Thymus (tissue), 11 donors: ENCODE data around the gene PLXNA3. TPM values are rescaled to one million over a fixed set of nuclear protein-coding genes. Genes with fewer than 3 reads are reported as not detected.
"Not testable (repeated sequence)": the region's sequence is repeated elsewhere in the genome, so short reads cannot be mapped to it uniquely, and the experiment has no call there.

Experiments used
- DNase-seq, 9 donors: peaks; one replicate each; pipeline ENCODE4 v3.0.0-alpha.2; 2013; ENCODE audit warnings: low spot score in 9 of 9, low read depth in 6 of 9, missing footprints in 1 of 9
- H3K27ac ChIP-seq, 2 donors: one replicate each; pipeline ENCODE4 v1.5.1; 2013; ENCODE audit warnings: control low read depth in 1 of 2, low read depth in 1 of 2, low read length in 1 of 2, mild to moderate bottlenecking in 1 of 2, moderate library complexity in 1 of 2
- H3K27me3 ChIP-seq, 2 donors: one replicate each; pipeline ENCODE4 v1.5.1; 2013; ENCODE audit warnings: low read length in 1 of 2; ENCODE audit not compliant: control insufficient read depth in 2 of 2, insufficient read depth in 1 of 2
- H3K36me3 ChIP-seq, 2 donors: one replicate each; pipeline ENCODE4 v1.5.1; 2013; ENCODE audit warnings: low read length in 1 of 2, mild to moderate bottlenecking in 1 of 2, moderate library complexity in 1 of 2; ENCODE audit not compliant: control insufficient read depth in 2 of 2, insufficient read depth in 2 of 2
- H3K4me1 ChIP-seq, 2 donors: one replicate each; pipeline ENCODE4 v1.5.1; 2013; ENCODE audit warnings: low read length in 2 of 2; ENCODE audit not compliant: control insufficient read depth in 2 of 2, insufficient read depth in 2 of 2
- H3K4me3 ChIP-seq, 2 donors: one replicate each; pipeline ENCODE4 v1.5.1; 2013; ENCODE audit warnings: low read length in 2 of 2, control low read depth in 1 of 2, mild to moderate bottlenecking in 1 of 2
- H3K9me3 ChIP-seq, 2 donors: one replicate each; pipeline ENCODE4 v1.5.1; 2013; ENCODE audit warnings: low read length in 1 of 2, mild to moderate bottlenecking in 1 of 2; ENCODE audit not compliant: control insufficient read depth in 2 of 2, insufficient read depth in 1 of 2
- WGBS: extraction: QIAGEN DNeasy Blood & Tissue Kit; methylation state at CpG from one replicate; pipeline ENCODE4 v1.1.7; 2013; 5-methylcytosine and 5-hydroxymethylcytosine counted together
- polyA plus RNA-seq: library from polyadenylated mRNA; stranded (reverse); fragments of 200-250 nt; gene quantifications from one replicate; pipeline ENCODE4 v1.2.3, GENCODE V29; 2013
- total RNA-seq: library from RNA; stranded (reverse); fragments of 120-200 nt; gene quantifications from one replicate; pipeline ENCODE4 v1.2.4, GENCODE V29; 2013
- donor health status: healthy.

PLXNA3 gene
- total and polyA plus RNA-seq, 2 donors: 2.2 to 14.3 TPM

- not testable (repeated sequence) for H3K4me3 ChIP-seq, H3K36me3 ChIP-seq, H3K27ac ChIP-seq, H3K27me3 ChIP-seq, H3K9me3 ChIP-seq, DNase-seq, H3K4me1 ChIP-seq
- WGBS: 86% methylated on average over 4 of the region's 4 CpGs
Observed at GRCh38 chrX:154496591-154497137, 38.6 kb downstream of the PLXNA3 start.

- not testable (repeated sequence) for H3K27ac ChIP-seq, H3K9me3 ChIP-seq, H3K27me3 ChIP-seq, DNase-seq, H3K4me1 ChIP-seq, H3K36me3 ChIP-seq, H3K4me3 ChIP-seq
- 94% methylated on average over 7 of the region's 7 CpGs for WGBS
Observed at GRCh38 chrX:154501423-154501822, 43.3 kb downstream of the PLXNA3 start.

GRCh38 chrX:154502098-154502497, 44.0 kb downstream of the PLXNA3 start:
- 83% methylated on average over 8 of the region's 8 CpGs for WGBS
- H3K4me3 ChIP-seq: no peak overlapping the region
- H3K27ac ChIP-seq: no peak overlapping the region
- H3K27me3 ChIP-seq: no peaks in the 10 kb centered on the region
- DNase-seq: no peak
- H3K9me3 ChIP-seq: peaks cover 0 to 6% of the 10 kb centered on the region in 2 donors
- peaks cover 8 to 15% of the 10 kb centered on the region in 2 donors for H3K36me3 ChIP-seq
- no peaks in the 10 kb centered on the region for H3K4me1 ChIP-seq

- DNase-seq: no peak
- Histone ChIP-seq H3K36me3 (peaks cover 13 to 19% of the 10 kb centered on the region in 2 donors), H3K4me1 (no peaks in the 10 kb centered on the region), H3K9me3 (peaks cover 0 to 6% of the 10 kb centered on the region in 2 donors), H3K4me3 (no peak overlapping the region), H3K27ac (no peak overlapping the region), H3K27me3 (no peaks in the 10 kb centered on the region)
- WGBS: over 99% methylated on average over 3 of the region's 3 CpGs
Observed at GRCh38 chrX:154502989-154503388, 44.9 kb downstream of the PLXNA3 start.

GRCh38 chrX:154505734-154506133, 47.7 kb downstream of the PLXNA3 start:
- 94% methylated on average over 12 of the region's 12 CpGs for WGBS
- H3K9me3 ChIP-seq: peaks cover 0 to 12% of the 10 kb centered on the region in 2 donors
- H3K36me3 ChIP-seq: peaks cover 19 to 31% of the 10 kb centered on the region in 2 donors
- no peaks in the 10 kb centered on the region for H3K27me3 ChIP-seq
- H3K4me1 ChIP-seq: no peaks in the 10 kb centered on the region
- H3K4me3 ChIP-seq: no peak overlapping the region
- no peak for DNase-seq
- no peak overlapping the region for H3K27ac ChIP-seq

- 98% methylated on average over 37 of the region's 37 CpGs for WGBS
- H3K36me3 ChIP-seq: peaks cover 19 to 31% of the 10 kb centered on the region in 2 donors
- DNase-seq: no peak
Observed at GRCh38 chrX:154506483-154507332, 48.6 kb downstream of the PLXNA3 start.

GRCh38 chrX:154507673-154508383, 49.7 kb downstream of the PLXNA3 start:
- H3K27me3 ChIP-seq: no peaks in the 10 kb centered on the region
- H3K4me1 ChIP-seq: peaks cover 5 to 14% of the 10 kb centered on the region in 2 donors
- H3K4me3 ChIP-seq: no peak overlapping the region
- 96% methylated on average over 24 of the region's 24 CpGs for WGBS
- DNase-seq: no peak
- H3K36me3 ChIP-seq: peaks cover 19 to 34% of the 10 kb centered on the region in 2 donors
- no peak overlapping the region for H3K27ac ChIP-seq
- H3K9me3 ChIP-seq: peaks cover 0 to 12% of the 10 kb centered on the region in 2 donors

More at GRCh38 chrX:154506483-154507332, 48.6 kb downstream of the PLXNA3 start:
- H3K4me1 ChIP-seq: peaks cover 3 to 7% of the 10 kb centered on the region in 2 donors
- no peak overlapping the region for H3K27ac ChIP-seq
- H3K9me3 ChIP-seq: peaks cover 0 to 12% of the 10 kb centered on the region in 2 donors
- no peaks in the 10 kb centered on the region for H3K27me3 ChIP-seq
- no peak overlapping the region for H3K4me3 ChIP-seq

GRCh38 chrX:154508384-154508745, 50.3 kb downstream of the PLXNA3 start:
- H3K36me3 ChIP-seq: peaks cover 19 to 34% of the 10 kb centered on the region in 2 donors
- no peak for DNase-seq
- H3K27ac ChIP-seq: no peak overlapping the region
- H3K9me3 ChIP-seq: peaks cover 0 to 12% of the 10 kb centered on the region in 2 donors
- no peaks in the 10 kb centered on the region for H3K27me3 ChIP-seq
- 99% methylated on average over 13 of the region's 13 CpGs for WGBS
- H3K4me1 ChIP-seq: peaks cover 5 to 14% of the 10 kb centered on the region in 2 donors
- no peak overlapping the region for H3K4me3 ChIP-seq

- Histone ChIP-seq H3K27ac (no peak overlapping the region), H3K4me1 (peaks cover 5 to 14% of the 10 kb centered on the region in 2 donors), H3K9me3 (peaks cover 0 to 12% of the 10 kb centered on the region in 2 donors), H3K4me3 (no peak overlapping the region), H3K36me3 (peaks cover 19 to 34% of the 10 kb centered on the region in 2 donors), H3K27me3 (no peaks in the 10 kb centered on the region)
- DNase-seq: no peak
- over 99% methylated on average over 5 of the region's 5 CpGs for WGBS
Observed at GRCh38 chrX:154509455-154509854, 51.4 kb downstream of the PLXNA3 start.
